ENCODE data around the gene DIP2C.

DNA sequence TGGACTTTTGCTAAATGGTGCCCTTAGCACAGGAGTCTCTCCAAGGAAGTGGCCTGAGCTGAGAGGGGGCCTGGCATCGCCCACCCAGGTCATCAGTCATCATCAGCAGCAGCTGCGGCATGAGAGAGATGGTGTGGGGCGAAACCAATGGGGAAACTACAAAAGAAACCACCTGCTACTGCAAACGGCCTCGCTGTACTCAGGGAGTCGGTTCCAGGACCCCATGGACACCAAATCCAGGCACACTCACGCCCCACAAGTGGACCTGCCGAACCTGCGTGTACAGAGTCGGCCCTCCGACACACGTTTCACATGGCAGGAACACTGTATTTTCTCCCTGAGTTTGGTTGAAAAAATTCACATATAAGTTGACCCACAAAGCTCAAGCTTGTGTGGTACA is 37.8 kb downstream of the DIP2C start:
- TF ChIP-seq CTCF (IDR thresholded peaks at IDR 0.05): no peak
- TF ChIP-seq POLR2A (IDR thresholded peaks at IDR 0.05): no peak

Data from testis (tissue), 2 donors.